ENCODE results near the gene TSHB. TPM values are rescaled to one million over a fixed set of nuclear protein-coding genes. Genes with fewer than 3 reads are reported as not detected.

Gene TSHB
- total RNA-seq, 2 donors from 2014 or later = not detected

- H3K27ac ChIP-seq (ENCODE audit: low read depth, low read length) = no peak overlapping the region
- no peaks in the 10 kb centered on the region for H3K27me3 ChIP-seq (ENCODE audit: control insufficient read depth, insufficient read depth, low read length, poor library complexity, severe bottlenecking)
- H3K4me3 ChIP-seq (ENCODE audit: low read length) = no peak overlapping the region
- peaks cover 5% of the 10 kb centered on the region for H3K9me3 ChIP-seq (ENCODE audit: control insufficient read depth, low read length)
- H3K36me3 ChIP-seq (ENCODE audit: control insufficient read depth, insufficient read depth, low read length) = no peaks in the 10 kb centered on the region
- Mint-ChIP-seq H3K27me3 (ENCODE audit: insufficient read depth) (no peaks in the 10 kb centered on the region), H3K36me3 (ENCODE audit: low read depth) (peaks cover 4% of the 10 kb centered on the region), H3K9me3 (peaks cover 8% of the 10 kb centered on the region), H3K4me1 (no peaks in the 10 kb centered on the region), H3K27ac (no peak overlapping the region), H3K4me3 (no peak overlapping the region)
- TF ChIP-seq, protein P1, sequence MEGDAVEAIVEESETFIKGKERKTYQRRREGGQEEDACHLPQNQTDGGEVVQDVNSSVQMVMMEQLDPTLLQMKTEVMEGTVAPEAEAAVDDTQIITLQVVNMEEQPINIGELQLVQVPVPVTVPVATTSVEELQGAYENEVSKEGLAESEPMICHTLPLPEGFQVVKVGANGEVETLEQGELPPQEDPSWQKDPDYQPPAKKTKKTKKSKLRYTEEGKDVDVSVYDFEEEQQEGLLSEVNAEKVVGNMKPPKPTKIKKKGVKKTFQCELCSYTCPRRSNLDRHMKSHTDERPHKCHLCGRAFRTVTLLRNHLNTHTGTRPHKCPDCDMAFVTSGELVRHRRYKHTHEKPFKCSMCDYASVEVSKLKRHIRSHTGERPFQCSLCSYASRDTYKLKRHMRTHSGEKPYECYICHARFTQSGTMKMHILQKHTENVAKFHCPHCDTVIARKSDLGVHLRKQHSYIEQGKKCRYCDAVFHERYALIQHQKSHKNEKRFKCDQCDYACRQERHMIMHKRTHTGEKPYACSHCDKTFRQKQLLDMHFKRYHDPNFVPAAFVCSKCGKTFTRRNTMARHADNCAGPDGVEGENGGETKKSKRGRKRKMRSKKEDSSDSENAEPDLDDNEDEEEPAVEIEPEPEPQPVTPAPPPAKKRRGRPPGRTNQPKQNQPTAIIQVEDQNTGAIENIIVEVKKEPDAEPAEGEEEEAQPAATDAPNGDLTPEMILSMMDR (conservative IDR thresholded peaks at IDR 0.05) = peak; percentile 82
- H3K4me1 ChIP-seq (ENCODE audit: control insufficient read depth, insufficient read depth, low read length) = peaks cover 5% of the 10 kb centered on the region
- no peak overlapping the region for H3K9ac ChIP-seq (ENCODE audit: extremely low read depth, low read length, poor library complexity, severe bottlenecking)
- DNase-seq = peak; percentile 53
These were observed 12.0 kb downstream of the TSHB start for GRCh38 chr1:115041654-115042053.

- peaks cover 5% of the 10 kb centered on the region for H3K9me3 ChIP-seq (ENCODE audit: control insufficient read depth, low read length)
- no peaks in the 10 kb centered on the region for H3K4me1 ChIP-seq (ENCODE audit: control insufficient read depth, insufficient read depth, low read length)
- H3K9ac ChIP-seq (ENCODE audit: extremely low read depth, low read length, poor library complexity, severe bottlenecking) = no peak overlapping the region
- TF ChIP-seq, protein P1 (conservative IDR thresholded peaks at IDR 0.05) = no peak
- no peak overlapping the region for H3K27ac Mint-ChIP-seq
- no peaks in the 10 kb centered on the region for H3K4me1 Mint-ChIP-seq
- H3K27ac ChIP-seq (ENCODE audit: low read depth, low read length) = no peak overlapping the region
- H3K9me3 Mint-ChIP-seq = peaks cover 8% of the 10 kb centered on the region
- H3K36me3 ChIP-seq (ENCODE audit: control insufficient read depth, insufficient read depth, low read length) = no peaks in the 10 kb centered on the region
- H3K27me3 Mint-ChIP-seq (ENCODE audit: insufficient read depth) = peaks cover 2% of the 10 kb centered on the region
- H3K4me3 Mint-ChIP-seq = no peak overlapping the region
- no peaks in the 10 kb centered on the region for H3K27me3 ChIP-seq (ENCODE audit: control insufficient read depth, insufficient read depth, low read length, poor library complexity, severe bottlenecking)
- no peak overlapping the region for H3K4me3 ChIP-seq (ENCODE audit: low read length)
- peaks cover 4% of the 10 kb centered on the region for H3K36me3 Mint-ChIP-seq (ENCODE audit: low read depth)
- DNase-seq = no peak
These were observed 17.1 kb downstream of the TSHB start for GRCh38 chr1:115046751-115047150.

- no peaks in the 10 kb centered on the region for H3K9me3 Mint-ChIP-seq
- Histone ChIP-seq H3K9me3 (ENCODE audit: control insufficient read depth, low read length) (no peaks in the 10 kb centered on the region), H3K27me3 (ENCODE audit: control insufficient read depth, insufficient read depth, low read length, poor library complexity, severe bottlenecking) (no peaks in the 10 kb centered on the region), H3K36me3 (ENCODE audit: control insufficient read depth, insufficient read depth, low read length) (no peaks in the 10 kb centered on the region), H3K27ac (ENCODE audit: low read depth, low read length) (no peak overlapping the region), H3K9ac (ENCODE audit: extremely low read depth, low read length, poor library complexity, severe bottlenecking) (no peak overlapping the region), H3K4me3 (ENCODE audit: low read length) (no peak overlapping the region), H3K4me1 (ENCODE audit: control insufficient read depth, insufficient read depth, low read length) (no peaks in the 10 kb centered on the region)
- H3K4me1 Mint-ChIP-seq = no peaks in the 10 kb centered on the region
- 95 to 100% methylated on average over 2 to 5 of the region's 5 CpGs for WGBS, 2 experiments (ENCODE audit: insufficient coverage in 1 of 2, insufficient read length in 1 of 2)
- no peak for DNase-seq
- H3K27ac Mint-ChIP-seq = no peak overlapping the region
- no peaks in the 10 kb centered on the region for H3K36me3 Mint-ChIP-seq (ENCODE audit: low read depth)
- H3K27me3 Mint-ChIP-seq (ENCODE audit: insufficient read depth) = peaks cover 2% of the 10 kb centered on the region
- no peak overlapping the region for H3K4me3 Mint-ChIP-seq
- TF ChIP-seq, protein P1 (conservative IDR thresholded peaks at IDR 0.05) = no peak
These were observed 22.2 kb downstream of the TSHB start for GRCh38 chr1:115051850-115052249.

All from endodermal cell (in vitro differentiated cells).